ENCODE measurements around the gene NRN1.
"Not testable (repeated sequence)": the region's sequence is repeated elsewhere in the genome, so short reads cannot be mapped to it uniquely, and the experiment has no call there.

DNA sequence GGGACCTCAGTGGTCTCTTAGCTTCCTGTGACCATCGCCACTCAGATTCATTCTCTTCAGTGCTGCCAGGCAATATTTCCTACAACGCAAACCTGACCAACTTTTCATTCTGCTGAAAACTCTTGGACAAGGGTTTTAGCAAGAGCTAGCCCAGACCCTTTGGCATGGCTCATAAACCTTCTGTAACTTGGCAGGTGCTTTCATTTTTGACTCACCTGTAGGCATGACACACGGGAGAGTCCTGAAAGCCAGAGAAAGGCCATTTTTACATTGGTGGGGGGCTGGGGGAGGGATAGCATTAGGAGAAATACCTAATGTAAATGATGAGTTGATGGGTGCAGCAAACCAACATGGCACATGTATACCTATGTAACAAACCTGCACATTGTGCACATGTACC, 38.7 kb downstream of the NRN1 start:
- not testable (repeated sequence) for TF ChIP-seq CTCF (IDR thresholded peaks at IDR 0.05; ENCODE audit: low read length); EZH2 (IDR thresholded peaks at IDR 0.05; ENCODE audit: borderline replicate concordance, low read length)
